Calu3 (cell line): ENCODE data around the gene ATG12. TPM values are rescaled to one million over a fixed set of nuclear protein-coding genes. Genes with fewer than 3 reads are reported as not detected.

Source experiments
- BruUV-seq: library from RNA; stranded (reverse); fragments of 400-500 nt; replicated peaks from 2 replicates; lab custom pipeline; 2021; lab: Mats Ljungman, UMichigan
- CTCF ChIA-PET: fragments of 300-600 bp; sonication (Branson Sonifier 250); formaldehyde crosslinking; loops from one replicate; lab custom pipeline; 2022; ENCODE audit warnings: antibody characterized with exemption; lab: Charles Lee
- DNase-seq: peaks from one replicate; pipeline ENCODE4 v3.0.0; 2022
- H3K27ac Mint-ChIP-seq: one replicate; pipeline ENCODE4 v1.8.0; 2022; ENCODE audit warnings: mixed read lengths; ENCODE audit not compliant: unreplicated experiment
- H3K27me3 Mint-ChIP-seq: one replicate; pipeline ENCODE4 v1.8.0; 2022; ENCODE audit warnings: mixed read lengths; ENCODE audit not compliant: unreplicated experiment
- H3K36me3 Mint-ChIP-seq: one replicate; pipeline ENCODE4 v1.8.0; 2022; ENCODE audit warnings: mild to moderate bottlenecking, moderate library complexity, mixed read lengths; ENCODE audit not compliant: insufficient read depth, unreplicated experiment
- H3K4me1 Mint-ChIP-seq: one replicate; pipeline ENCODE4 v1.8.0; 2022; ENCODE audit warnings: mild to moderate bottlenecking, low read depth, mixed read lengths; ENCODE audit not compliant: unreplicated experiment
- H3K4me3 Mint-ChIP-seq: one replicate; pipeline ENCODE4 v1.8.0; 2022; ENCODE audit warnings: mild to moderate bottlenecking, low read depth, moderate library complexity, mixed read lengths; ENCODE audit not compliant: unreplicated experiment
- H3K9me3 Mint-ChIP-seq: one replicate; pipeline ENCODE4 v1.8.0; 2022; ENCODE audit warnings: low read depth, mixed read lengths; ENCODE audit not compliant: unreplicated experiment
- intact Hi-C: fragments of 100-400 bp; cut with micrococcal nuclease; formaldehyde crosslinking; loops from one replicate; pipeline ENCODE4 v1.10.0; 2022; ENCODE audit not compliant: unreplicated experiment
- total RNA-seq: library from RNA; stranded (reverse); gene quantifications from 2 replicates; pipeline ENCODE4 v1.2.3, GENCODE V29; 2022
- TF ChIP-seq, protein P1 (sequence below): fragments of 200-600 bp; IDR thresholded peaks from one replicate; pipeline ENCODE4 v1.8.0; 2022; ENCODE audit warnings: antibody characterized with exemption; ENCODE audit not compliant: unreplicated experiment

Gene ATG12
- total RNA-seq, 1 experiment from 2014 or later: 60.5 TPM

DNA sequence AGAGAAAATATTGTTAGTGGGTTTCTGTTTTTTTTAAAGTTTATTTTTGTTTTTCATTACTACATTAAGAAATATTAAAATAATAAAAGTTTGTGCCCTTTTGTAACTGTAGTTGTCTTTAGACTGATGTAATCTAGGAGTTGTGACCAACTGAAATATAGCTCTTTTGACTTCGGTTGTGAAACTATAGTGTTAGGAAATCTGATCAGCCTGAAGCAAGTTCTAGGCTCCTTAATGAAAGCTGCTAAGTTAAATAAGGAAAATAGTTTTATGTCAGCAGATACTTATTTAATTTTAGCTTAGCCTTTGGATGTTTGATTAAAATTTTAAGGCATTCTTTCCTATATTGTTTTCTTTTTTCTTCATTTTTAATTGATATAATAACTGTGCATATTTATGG, 14.6 kb upstream of the ATG12 start:
- intact Hi-C loops: loop anchor here (2.0 kb wide), 1 partner anchor 17 kb away; no protein-coding TSS in a partner anchor
- no TSS peak for BruUV-seq
- Mint-ChIP-seq H3K27me3 (no peaks in the 10 kb centered on the region), H3K9me3 (no peaks in the 10 kb centered on the region), H3K4me3 (no peak overlapping the region), H3K27ac (no peak overlapping the region), H3K4me1 (peaks cover 28% of the 10 kb centered on the region), H3K36me3 (no peaks in the 10 kb centered on the region)
- no peak for DNase-seq
- TF ChIP-seq, protein P1, sequence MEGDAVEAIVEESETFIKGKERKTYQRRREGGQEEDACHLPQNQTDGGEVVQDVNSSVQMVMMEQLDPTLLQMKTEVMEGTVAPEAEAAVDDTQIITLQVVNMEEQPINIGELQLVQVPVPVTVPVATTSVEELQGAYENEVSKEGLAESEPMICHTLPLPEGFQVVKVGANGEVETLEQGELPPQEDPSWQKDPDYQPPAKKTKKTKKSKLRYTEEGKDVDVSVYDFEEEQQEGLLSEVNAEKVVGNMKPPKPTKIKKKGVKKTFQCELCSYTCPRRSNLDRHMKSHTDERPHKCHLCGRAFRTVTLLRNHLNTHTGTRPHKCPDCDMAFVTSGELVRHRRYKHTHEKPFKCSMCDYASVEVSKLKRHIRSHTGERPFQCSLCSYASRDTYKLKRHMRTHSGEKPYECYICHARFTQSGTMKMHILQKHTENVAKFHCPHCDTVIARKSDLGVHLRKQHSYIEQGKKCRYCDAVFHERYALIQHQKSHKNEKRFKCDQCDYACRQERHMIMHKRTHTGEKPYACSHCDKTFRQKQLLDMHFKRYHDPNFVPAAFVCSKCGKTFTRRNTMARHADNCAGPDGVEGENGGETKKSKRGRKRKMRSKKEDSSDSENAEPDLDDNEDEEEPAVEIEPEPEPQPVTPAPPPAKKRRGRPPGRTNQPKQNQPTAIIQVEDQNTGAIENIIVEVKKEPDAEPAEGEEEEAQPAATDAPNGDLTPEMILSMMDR: no peak
- CTCF ChIA-PET: no interaction called here

DNA sequence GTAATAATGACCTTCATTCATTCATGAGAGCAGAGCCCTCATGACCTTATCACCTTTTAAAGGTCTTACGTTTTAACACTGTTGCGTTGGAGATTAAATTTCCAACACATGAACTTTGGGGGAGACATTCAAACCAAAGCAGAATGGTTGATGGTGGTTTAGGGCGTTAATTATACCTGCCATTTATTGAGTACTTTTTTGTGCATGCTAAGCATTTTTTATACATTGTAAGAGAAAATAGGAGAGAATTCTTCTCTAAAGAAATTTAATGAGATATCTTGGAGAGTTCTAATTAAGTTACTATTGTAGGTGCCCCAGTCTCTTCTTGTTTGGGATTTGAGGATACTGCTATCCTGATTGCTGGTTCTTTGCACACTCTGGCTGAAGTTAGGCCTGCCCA, 12.8 kb upstream of the ATG12 start:
- Mint-ChIP-seq H3K4me3 (no peak overlapping the region), H3K9me3 (no peaks in the 10 kb centered on the region), H3K4me1 (peaks cover 43% of the 10 kb centered on the region), H3K27me3 (no peaks in the 10 kb centered on the region), H3K36me3 (no peaks in the 10 kb centered on the region), H3K27ac (no peak overlapping the region)
- BruUV-seq: no TSS peak
- intact Hi-C loops: no loop called here
- no peak for DNase-seq
- TF ChIP-seq, protein P1: no peak
- CTCF ChIA-PET: no interaction called here

DNA sequence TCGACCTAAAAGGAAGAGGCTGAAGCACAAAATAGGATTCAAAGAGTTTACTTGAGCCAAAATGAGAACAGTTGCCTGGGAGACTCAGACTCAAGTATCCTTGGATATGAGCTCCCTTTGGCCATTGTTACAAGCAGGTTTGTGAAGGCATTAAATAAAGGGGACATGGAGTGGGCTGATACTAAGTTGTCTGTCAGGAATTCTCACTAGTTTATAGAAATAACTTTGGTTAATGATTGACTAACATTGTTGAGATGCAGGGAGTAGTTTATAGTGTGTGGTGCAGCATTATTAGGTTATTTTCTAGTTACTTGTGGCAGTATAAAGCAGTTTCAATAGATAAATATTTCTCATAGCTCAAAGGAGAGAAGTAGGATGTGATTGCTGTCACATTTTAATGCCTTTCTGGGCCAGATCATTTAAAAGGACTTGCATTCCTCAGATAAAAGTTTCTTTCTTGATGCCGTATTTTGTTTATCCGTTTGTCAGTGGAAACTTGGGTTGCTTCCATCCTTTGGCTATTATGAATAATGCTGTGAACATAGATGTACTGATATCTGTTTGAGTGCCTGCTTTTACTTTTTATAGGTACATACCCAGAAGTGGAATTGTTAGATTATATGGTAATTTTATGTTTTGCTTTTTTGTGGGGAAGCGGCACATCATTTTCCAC, 9.5 kb upstream of the ATG12 start:
- BruUV-seq: no TSS peak
- H3K4me1 Mint-ChIP-seq: peaks cover 24% of the 10 kb centered on the region
- no peak for DNase-seq

DNA sequence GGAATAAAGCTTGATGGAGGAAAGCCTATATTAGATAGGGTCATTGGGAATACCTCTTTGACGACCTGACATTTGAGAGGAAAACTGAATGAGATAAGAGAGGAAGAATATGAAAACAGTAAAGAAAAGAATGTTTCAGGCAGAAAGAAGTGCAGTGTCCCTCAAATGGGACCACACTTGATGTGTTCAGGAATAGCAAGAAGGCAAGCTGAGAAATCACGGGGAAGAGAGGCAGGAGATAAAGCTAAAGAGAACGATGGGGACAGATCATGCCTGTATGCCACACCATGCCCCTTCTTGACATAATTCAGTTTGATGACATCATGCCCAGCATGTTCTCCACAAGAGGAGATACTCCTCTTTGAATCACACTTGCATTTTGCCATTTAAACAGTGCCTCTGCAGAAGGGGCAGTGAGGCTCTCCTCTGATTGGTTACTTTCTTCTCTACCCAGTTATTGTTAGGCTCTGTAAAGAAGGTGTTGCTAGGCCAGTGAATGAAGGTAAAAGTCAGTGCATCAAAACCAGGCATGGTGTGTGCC, 8.0 kb upstream of the ATG12 start:
- H3K9me3 Mint-ChIP-seq: no peaks in the 10 kb centered on the region
- no peak for DNase-seq
- BruUV-seq: no TSS peak
- no peak overlapping the region for H3K4me3 Mint-ChIP-seq
- TF ChIP-seq, protein P1: no peak
- H3K27me3 Mint-ChIP-seq: no peaks in the 10 kb centered on the region
- H3K27ac Mint-ChIP-seq: no peak overlapping the region
- intact Hi-C loops: no loop called here
- peaks cover 36% of the 10 kb centered on the region for H3K4me1 Mint-ChIP-seq
- no peaks in the 10 kb centered on the region for H3K36me3 Mint-ChIP-seq
- CTCF ChIA-PET: no interaction called here

More for the DNA sequence above, 9.5 kb upstream of the ATG12 start:
- no peak overlapping the region for H3K27ac Mint-ChIP-seq
- TF ChIP-seq, protein P1: no peak
- intact Hi-C loops: no loop called here
- no peaks in the 10 kb centered on the region for H3K36me3 Mint-ChIP-seq
- peak overlapping the region; percentile 10 for H3K4me3 Mint-ChIP-seq
- H3K9me3 Mint-ChIP-seq: no peaks in the 10 kb centered on the region
- CTCF ChIA-PET: no interaction called here
- no peaks in the 10 kb centered on the region for H3K27me3 Mint-ChIP-seq
